Transverse colon (tissue), 4 donors: ENCODE measurements around the gene SLC30A3. TPM values are rescaled to one million over a fixed set of nuclear protein-coding genes. Genes with fewer than 3 reads are reported as not detected.
A peak's percentile ranks its signal among the peaks of the same experiment; 100 is the strongest.

ENCODE experiments used
- DNase-seq: peaks from one replicate; pipeline ENCODE4 v3.0.0-alpha.2; 2019
- H3K27ac ChIP-seq, 4 donors: fragments of 200-600 bp; sonication (generic); 2 replicates each; pipeline ENCODE4 v1.5.1; 2016 to 2018; ENCODE audit warnings: inconsistent platforms in 4 of 4
- H3K27me3 ChIP-seq: fragments of 200-600 bp; sonication (generic); 2 replicates; pipeline ENCODE4 v1.5.1; 2017; ENCODE audit warnings: inconsistent platforms
- H3K36me3 ChIP-seq, 4 donors: fragments of 200-600 bp; sonication (generic); 2 replicates each; pipeline ENCODE4 v1.5.1; 2017 to 2019; ENCODE audit warnings: inconsistent platforms in 4 of 4
- H3K4me1 ChIP-seq, 4 donors: fragments of 200-600 bp; sonication (generic); 2 replicates each; pipeline ENCODE4 v1.5.1; 2017 to 2020; ENCODE audit warnings: inconsistent platforms in 4 of 4
- H3K4me3 ChIP-seq, 4 donors: fragments of 200-600 bp; sonication (generic); 1 replicate in 1 of 4; 2 replicates in 3 of 4; pipeline versions ENCODE4 v1.5.1 to v1.6.1; 2017 to 2019; ENCODE audit warnings: inconsistent platforms in 4 of 4
- H3K9me3 ChIP-seq, 2 donors: fragments of 200-600 bp; sonication (generic); 2 replicates each; pipeline ENCODE4 v1.5.1; 2017 to 2019; ENCODE audit warnings: inconsistent platforms in 2 of 2
- CTCF ChIP-seq, 5 experiments: fragments of 200-600 bp in 3 of 5; fragments of 450-650 bp in 2 of 5; sonication (generic) in 3 of 5; IDR thresholded peaks; 1 replicate in 2 of 5; 2 replicates in 3 of 5; pipeline ENCODE4 v1.5.1; 2016 to 2017; ENCODE audit warnings: antibody characterized with exemption in 5 of 5, inconsistent platforms in 3 of 5, mild to moderate bottlenecking in 2 of 5, moderate library complexity in 1 of 5
- EP300 ChIP-seq: sonication (generic); formaldehyde crosslinking; IDR thresholded peaks from one replicate; pipeline ENCODE4 v1.6.1; 2017; ENCODE audit warnings: antibody characterized with exemption, low read depth
- POLR2A ChIP-seq: fragments of 450-650 bp; IDR thresholded peaks from one replicate; pipeline ENCODE4 v1.6.1; 2016; ENCODE audit warnings: antibody characterized with exemption, mild to moderate bottlenecking, moderate library complexity
- POLR2AphosphoS5 ChIP-seq, 3 donors: sonication (generic); formaldehyde crosslinking; IDR thresholded peaks; one replicate each; pipeline ENCODE4 v1.6.1; 2016; ENCODE audit warnings: antibody characterized with exemption in 3 of 3
- WGBS, 2 donors: methylation state at CpG; one replicate each; pipeline ENCODE4 v1.1.5; 2018; ENCODE audit warnings: low coverage in 1 of 2; 5-methylcytosine and 5-hydroxymethylcytosine counted together
- in situ Hi-C, 4 donors: fragments of 200-750 bp; cut with MboI; loops; one replicate each; pipeline versions ENCODE4 v1.15.0 to v1.15.1; 2017; ENCODE audit warnings: low sequenced_read_pairs in 3 of 4, low pct_ligation_motif_present in 1 of 4, low pct_unique_long_range_greater_than_20kb in 1 of 4
- intact Hi-C: fragments of 100-400 bp; cut with DNase I; formaldehyde crosslinking; loops from one replicate; pipeline ENCODE4 v1.15.1; 2023; ENCODE audit warnings: low total_unique reads
- total RNA-seq, 4 donors: library from RNA; depleted of rRNA; stranded (reverse); fragments of >200 nt; gene quantifications; one replicate each; pipeline ENCODE4 v1.1.0, GENCODE V29; 2016

The SLC30A3 gene
- total RNA-seq, 4 donors from 2014 or later, result 0.60 TPM; not detected in 3

DNA sequence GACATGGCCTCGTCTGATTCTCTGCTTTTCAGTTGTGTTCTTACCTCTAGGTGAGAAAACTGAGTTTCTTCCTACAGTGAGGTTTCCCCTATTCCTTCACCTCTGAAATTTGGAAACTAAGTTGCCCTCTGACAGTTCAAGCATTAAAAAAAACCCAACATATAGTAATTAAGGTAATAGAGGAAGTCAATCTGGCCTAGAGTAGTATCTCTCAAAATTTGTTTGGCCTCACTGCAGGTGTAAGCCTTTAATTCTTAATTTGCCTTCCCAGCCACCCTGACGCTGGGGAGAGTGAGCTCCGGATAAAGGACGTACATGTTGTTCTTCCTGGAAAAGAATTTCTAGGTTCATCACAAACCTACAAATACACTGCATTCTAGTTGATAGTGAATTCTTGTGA is 44.2 kb downstream of the SLC30A3 start:
- Histone ChIP-seq H3K27ac (peak overlapping the region in 1 of 4 donors; percentile 70), H3K36me3 (peaks cover 0 to 11% (median 5%) of the 10 kb centered on the region in 4 donors), H3K4me1 (peaks cover 8 to 18% (median 11%) of the 10 kb centered on the region in 4 donors), H3K4me3 (no peak overlapping the region), H3K27me3 (no peaks in the 10 kb centered on the region), H3K9me3 (no peaks in the 10 kb centered on the region)
- intact Hi-C loops (loop anchor here (10.0 kb wide), 1 partner anchor 84 kb away; the partner anchor contains the start of genes PREB and PRR30), in situ Hi-C loops (loop anchor here in 1 of 4 donors (25.0 kb wide), 1 partner anchor 106 kb away; the partner anchor contains the start of genes ABHD1 and CGREF1)
- no peak for DNase-seq
- WGBS, 2 donors, result 71 to 90% methylated on average over 4 of the region's 4 CpGs
- TF ChIP-seq POLR2AphosphoS5 (IDR thresholded peaks at IDR 0.05) (no peak), EP300 (no peak), POLR2A (no peak), CTCF (IDR thresholded peaks at IDR 0.05) (no peak)

GRCh38 chr2:27217173-27218121 is 45.4 kb downstream of the SLC30A3 start, which contains the start of gene CAD:
Gene CAD (plus strand): TSS chr2:27217369. CDS start chr2:27217552, 183 bp downstream.
- intact Hi-C loops, result loop anchor here (10.0 kb wide), 1 partner anchor 83 kb away; the partner anchor contains the start of genes PREB and PRR30
- TF ChIP-seq POLR2AphosphoS5 (IDR thresholded peaks at IDR 0.05) (peak; percentile 26 to 69 (median 58)), CTCF (IDR thresholded peaks at IDR 0.05) (peak; percentile 16 to 54 (median 29)), POLR2A (peak; percentile 48), EP300 (no peak)
- peak within 1 kb of the TSS; percentile 70 to 81 (median 78) for H3K27ac ChIP-seq
- H3K4me3 ChIP-seq, result peak within 1 kb of the TSS; percentile 54 to 63 (median 56)
- no peaks in the 10 kb centered on the region for H3K27me3 ChIP-seq
- peaks cover 15 to 27% (median 18%) of the 10 kb centered on the region in 4 donors for H3K4me1 ChIP-seq
- DNase-seq, result peak; percentile 90
- 1 to 10% methylated on average over 2 to 70 of the region's 72 CpGs for WGBS, 2 donors
- no peaks in the 10 kb centered on the region for H3K9me3 ChIP-seq
- H3K36me3 ChIP-seq, result peaks cover 0 to 7% (median 2%) of the 10 kb centered on the region in 4 donors
- in situ Hi-C loops, result loop anchor here in 1 of 4 donors (25.0 kb wide), 1 partner anchor 105 kb away; the partner anchor contains the start of genes ABHD1 and CGREF1

- H3K36me3 ChIP-seq, result no peaks in the 10 kb centered on the region
- WGBS, 2 donors, result 84 to 86% methylated on average over 12 to 13 of the region's 13 CpGs
- in situ Hi-C loops (loop anchor here in 1 of 4 donors (25.0 kb wide), 1 partner anchor 104 kb away; the partner anchor contains the start of genes ABHD1 and CGREF1), intact Hi-C loops (loop anchor here (10.0 kb wide), 1 partner anchor 82 kb away; the partner anchor contains the start of genes PREB and PRR30)
- TF ChIP-seq EP300 (no peak), CTCF (IDR thresholded peaks at IDR 0.05) (no peak), POLR2A (no peak), POLR2AphosphoS5 (IDR thresholded peaks at IDR 0.05) (no peak)
- H3K27ac ChIP-seq, result peak overlapping the region; percentile 70 to 81 (median 78)
- peaks cover 15 to 27% (median 18%) of the 10 kb centered on the region in 4 donors for H3K4me1 ChIP-seq
- H3K4me3 ChIP-seq, result peak overlapping the region; percentile 29 to 63 (median 56)
- no peaks in the 10 kb centered on the region for H3K9me3 ChIP-seq
- no peaks in the 10 kb centered on the region for H3K27me3 ChIP-seq
- DNase-seq, result no peak
Measured at GRCh38 chr2:27216416-27217137, 46.3 kb downstream of the SLC30A3 start.
